GM06990 (cell line): ENCODE results near the gene CKAP4.
"Not testable (repeated sequence)": the region's sequence is repeated elsewhere in the genome, so short reads cannot be mapped to it uniquely, and the experiment has no call there.

Experiments
- DNase-seq: peaks from one replicate; pipeline ENCODE4 v3.0.0-alpha.2; 2011; ENCODE audit not compliant: insufficient read length; ENCODE audit errors: extremely low read depth
- H3K27me3 ChIP-seq: replicated peaks from 2 replicates; pipeline ENCODE4 v1.6.0; 2011; ENCODE audit warnings: low read length; ENCODE audit not compliant: control insufficient read depth, insufficient read depth
- H3K36me3 ChIP-seq: 2 replicates; pipeline ENCODE4 v1.5.1; 2011; ENCODE audit warnings: low read length; ENCODE audit not compliant: control insufficient read depth, insufficient read depth
- H3K4me3 ChIP-seq: replicated peaks from 2 replicates; pipeline ENCODE4 v1.5.1; 2011; ENCODE audit warnings: low read depth, mild to moderate bottlenecking, control low read depth, low read length
- TF ChIP-seq, protein P1 (sequence below): IDR thresholded peaks from 2 replicates; pipeline ENCODE4 v1.5.1; 2011; ENCODE audit warnings: low read length, control low read depth, mild to moderate bottlenecking, inconsistent platforms; ENCODE audit not compliant: insufficient read depth, poor library complexity, severe bottlenecking

Gene CKAP4

DNA sequence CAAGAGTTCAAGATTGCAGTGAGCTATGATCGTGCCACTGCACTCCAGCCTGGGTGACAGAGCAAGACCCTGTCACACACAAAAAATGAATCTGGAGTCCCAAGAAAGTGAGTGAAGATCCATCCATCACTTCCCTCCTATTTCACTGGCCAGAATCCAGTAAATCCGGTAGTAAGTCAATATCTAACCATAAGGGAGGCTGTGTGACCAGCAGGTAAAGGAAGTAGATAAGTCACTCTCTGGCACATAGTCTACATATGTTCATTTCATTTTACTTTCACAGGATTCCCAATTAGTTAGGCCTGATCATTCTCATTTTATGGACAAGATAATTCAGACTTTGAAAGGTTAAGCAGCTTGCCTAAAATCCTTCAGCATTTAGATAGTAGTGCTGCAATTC lies 42.8 kb upstream of the CKAP4 start:
- no peaks in the 10 kb centered on the region for H3K36me3 ChIP-seq
- no peak overlapping the region for H3K4me3 ChIP-seq
- H3K27me3 ChIP-seq = no peaks in the 10 kb centered on the region
- TF ChIP-seq, protein P1, sequence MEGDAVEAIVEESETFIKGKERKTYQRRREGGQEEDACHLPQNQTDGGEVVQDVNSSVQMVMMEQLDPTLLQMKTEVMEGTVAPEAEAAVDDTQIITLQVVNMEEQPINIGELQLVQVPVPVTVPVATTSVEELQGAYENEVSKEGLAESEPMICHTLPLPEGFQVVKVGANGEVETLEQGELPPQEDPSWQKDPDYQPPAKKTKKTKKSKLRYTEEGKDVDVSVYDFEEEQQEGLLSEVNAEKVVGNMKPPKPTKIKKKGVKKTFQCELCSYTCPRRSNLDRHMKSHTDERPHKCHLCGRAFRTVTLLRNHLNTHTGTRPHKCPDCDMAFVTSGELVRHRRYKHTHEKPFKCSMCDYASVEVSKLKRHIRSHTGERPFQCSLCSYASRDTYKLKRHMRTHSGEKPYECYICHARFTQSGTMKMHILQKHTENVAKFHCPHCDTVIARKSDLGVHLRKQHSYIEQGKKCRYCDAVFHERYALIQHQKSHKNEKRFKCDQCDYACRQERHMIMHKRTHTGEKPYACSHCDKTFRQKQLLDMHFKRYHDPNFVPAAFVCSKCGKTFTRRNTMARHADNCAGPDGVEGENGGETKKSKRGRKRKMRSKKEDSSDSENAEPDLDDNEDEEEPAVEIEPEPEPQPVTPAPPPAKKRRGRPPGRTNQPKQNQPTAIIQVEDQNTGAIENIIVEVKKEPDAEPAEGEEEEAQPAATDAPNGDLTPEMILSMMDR = no peak
- no peak for DNase-seq

GRCh38 chr12:106289196-106289681 lies 41.4 kb upstream of the CKAP4 start:
- no peaks in the 10 kb centered on the region for H3K36me3 ChIP-seq
- no peak for DNase-seq
- TF ChIP-seq, protein P1 = no peak
- H3K4me3 ChIP-seq = no peak overlapping the region
- no peaks in the 10 kb centered on the region; the same call in none of the 2 replicates for H3K27me3 ChIP-seq

- TF ChIP-seq, protein P1 = no peak
- H3K4me3 ChIP-seq = no peak overlapping the region
- H3K27me3 ChIP-seq = no peaks in the 10 kb centered on the region; the same call in none of the 2 replicates
- no peak for DNase-seq
- H3K36me3 ChIP-seq = no peaks in the 10 kb centered on the region
These were observed 40.8 kb upstream of the CKAP4 start for GRCh38 chr12:106288494-106289195.

- Histone ChIP-seq H3K4me3 (no peak overlapping the region), H3K27me3 (no peaks in the 10 kb centered on the region; the same call in none of the 2 replicates), H3K36me3 (no peaks in the 10 kb centered on the region)
- DNase-seq = no peak
- TF ChIP-seq, protein P1 = no peak
These were observed 40.3 kb upstream of the CKAP4 start for GRCh38 chr12:106288101-106288493.

GRCh38 chr12:106287364-106287763 lies 39.5 kb upstream of the CKAP4 start:
- DNase-seq = no peak
- Histone ChIP-seq H3K27me3 (no peaks in the 10 kb centered on the region; the same call in none of the 2 replicates), H3K4me3 (no peak overlapping the region), H3K36me3 (no peaks in the 10 kb centered on the region)
- TF ChIP-seq, protein P1 = no peak

GRCh38 chr12:106286576-106287162 lies 38.8 kb upstream of the CKAP4 start:
- not testable (repeated sequence) for H3K27me3 ChIP-seq, DNase-seq, H3K36me3 ChIP-seq, H3K4me3 ChIP-seq
